Adrenal gland (tissue), 5 donors: ENCODE data around the gene MFSD12.
"Not testable (repeated sequence)": the region's sequence is repeated elsewhere in the genome, so short reads cannot be mapped to it uniquely, and the experiment has no call there.

Experiments used
- POLR2A ChIP-seq, 2 donors: fragments of 450-650 bp; IDR thresholded peaks; one replicate each; pipeline ENCODE4 v1.6.1; 2017; ENCODE audit warnings: antibody characterized with exemption in 2 of 2, mild to moderate bottlenecking in 2 of 2, moderate library complexity in 1 of 2
- TF ChIP-seq, protein P1 (sequence below), 6 experiments: fragments of 450-650 bp in 4 of 6; fragments of 200-600 bp in 2 of 6; sonication (generic) in 1 of 6; IDR thresholded peaks; 1 replicate in 5 of 6; 2 replicates in 1 of 6; pipeline versions ENCODE4 v1.5.1 to v1.8.0; 2016 to 2021; ENCODE audit warnings: antibody characterized with exemption in 6 of 6, mild to moderate bottlenecking in 2 of 6, moderate library complexity in 1 of 6
- donor health status: DM: no; HTN: no; CAD: no.

- TF ChIP-seq, protein P1, sequence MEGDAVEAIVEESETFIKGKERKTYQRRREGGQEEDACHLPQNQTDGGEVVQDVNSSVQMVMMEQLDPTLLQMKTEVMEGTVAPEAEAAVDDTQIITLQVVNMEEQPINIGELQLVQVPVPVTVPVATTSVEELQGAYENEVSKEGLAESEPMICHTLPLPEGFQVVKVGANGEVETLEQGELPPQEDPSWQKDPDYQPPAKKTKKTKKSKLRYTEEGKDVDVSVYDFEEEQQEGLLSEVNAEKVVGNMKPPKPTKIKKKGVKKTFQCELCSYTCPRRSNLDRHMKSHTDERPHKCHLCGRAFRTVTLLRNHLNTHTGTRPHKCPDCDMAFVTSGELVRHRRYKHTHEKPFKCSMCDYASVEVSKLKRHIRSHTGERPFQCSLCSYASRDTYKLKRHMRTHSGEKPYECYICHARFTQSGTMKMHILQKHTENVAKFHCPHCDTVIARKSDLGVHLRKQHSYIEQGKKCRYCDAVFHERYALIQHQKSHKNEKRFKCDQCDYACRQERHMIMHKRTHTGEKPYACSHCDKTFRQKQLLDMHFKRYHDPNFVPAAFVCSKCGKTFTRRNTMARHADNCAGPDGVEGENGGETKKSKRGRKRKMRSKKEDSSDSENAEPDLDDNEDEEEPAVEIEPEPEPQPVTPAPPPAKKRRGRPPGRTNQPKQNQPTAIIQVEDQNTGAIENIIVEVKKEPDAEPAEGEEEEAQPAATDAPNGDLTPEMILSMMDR (IDR thresholded peaks at IDR 0.05) = not testable (repeated sequence)
- TF ChIP-seq POLR2A (IDR thresholded peaks at IDR 0.05) = not testable (repeated sequence)
Observed at GRCh38 chr19:3584036-3584802, 26.8 kb upstream of the MFSD12 start.
